HT1080 (cell line): ENCODE data around the gene NDUFA13. TPM values are rescaled to one million over a fixed set of nuclear protein-coding genes. Genes with fewer than 3 reads are reported as not detected.

Experiments
- DNase-seq: peaks from one replicate; pipeline ENCODE4 v3.0.0-alpha.2; 2015; ENCODE audit warnings: low read depth
- total RNA-seq: library from RNA; depleted of rRNA; stranded (reverse); fragments of >200 nt; shearing (Covaris generic); gene quantifications from 2 replicates; pipeline ENCODE4 v1.2.3, GENCODE V29; 2014; rRNA removed

NDUFA13 gene
- total RNA-seq, 1 experiment from 2014 or later: 142 TPM

GRCh38 chr19:19566306-19566705 is 50.3 kb downstream of the NDUFA13 start:
- DNase-seq: no peak

GRCh38 chr19:19567391-19567790 is 51.4 kb downstream of the NDUFA13 start:
- DNase-seq: no peak

DNA sequence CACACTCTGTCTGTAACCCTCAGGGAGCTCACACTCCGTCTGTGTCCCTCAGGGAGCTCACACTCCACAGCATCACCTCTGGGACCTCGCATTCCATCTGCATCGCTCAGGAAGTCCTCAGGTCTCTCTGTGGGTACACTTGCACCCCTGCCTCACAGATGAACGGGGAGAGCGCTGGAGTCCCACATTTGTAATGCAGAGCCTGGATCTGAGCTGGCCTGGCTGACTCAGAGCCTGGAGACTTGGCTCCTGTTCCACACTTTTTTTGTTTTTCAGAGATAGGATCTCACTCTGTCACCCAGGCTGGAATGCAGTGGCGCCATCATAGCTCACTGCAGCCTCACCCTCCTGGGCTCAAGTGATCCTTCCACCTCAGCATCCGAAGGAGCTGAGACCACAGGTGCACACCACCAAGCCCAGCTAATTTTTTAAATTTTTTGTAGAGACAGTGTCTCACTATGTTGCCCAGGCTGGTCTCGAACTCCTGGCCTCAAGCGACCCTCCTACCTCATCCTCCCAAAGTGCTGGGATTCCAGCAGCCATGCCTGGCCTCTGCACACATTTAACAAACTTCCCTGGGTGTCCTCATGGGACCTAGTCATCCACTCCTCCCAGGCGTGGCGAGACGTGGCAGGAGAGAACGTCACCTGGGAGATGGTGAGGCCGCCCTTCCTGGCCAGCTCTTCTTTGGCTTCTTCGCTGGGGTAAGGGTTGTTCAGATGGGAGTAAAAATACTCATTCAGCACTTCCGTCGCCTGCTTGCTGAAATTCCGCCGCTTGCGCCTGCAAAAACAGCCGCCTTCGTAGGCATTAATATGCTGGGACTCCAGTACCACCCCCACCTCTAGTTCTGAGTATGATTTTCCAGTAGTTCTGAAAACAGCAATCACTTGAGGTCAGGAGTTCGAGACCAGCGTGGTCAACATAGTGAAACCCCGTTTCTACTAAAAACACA is 53.1 kb downstream of the NDUFA13 start:
- DNase-seq: no peak

DNA sequence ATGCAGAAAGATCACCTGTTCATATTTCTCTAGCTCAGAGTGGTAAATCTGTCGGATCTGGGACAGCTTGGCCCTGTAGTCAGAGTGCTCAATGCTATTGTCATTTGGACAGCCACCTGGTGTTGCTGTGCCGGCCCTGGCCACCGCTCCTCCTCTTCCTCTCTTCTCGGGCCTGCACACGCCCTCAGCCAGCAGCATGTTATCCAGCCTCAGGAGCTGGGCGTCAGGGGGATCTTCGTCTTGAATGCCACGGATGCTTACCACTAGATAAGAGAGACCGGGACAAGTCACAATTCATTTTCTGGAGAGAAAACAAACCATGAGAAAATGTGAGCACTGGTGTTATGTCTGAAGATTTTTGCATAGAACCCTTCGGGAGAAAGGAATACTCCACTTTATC is 54.5 kb downstream of the NDUFA13 start:
- no peak for DNase-seq

GRCh38 chr19:19571071-19571786 is 55.2 kb downstream of the NDUFA13 start:
- no peak for DNase-seq

DNA sequence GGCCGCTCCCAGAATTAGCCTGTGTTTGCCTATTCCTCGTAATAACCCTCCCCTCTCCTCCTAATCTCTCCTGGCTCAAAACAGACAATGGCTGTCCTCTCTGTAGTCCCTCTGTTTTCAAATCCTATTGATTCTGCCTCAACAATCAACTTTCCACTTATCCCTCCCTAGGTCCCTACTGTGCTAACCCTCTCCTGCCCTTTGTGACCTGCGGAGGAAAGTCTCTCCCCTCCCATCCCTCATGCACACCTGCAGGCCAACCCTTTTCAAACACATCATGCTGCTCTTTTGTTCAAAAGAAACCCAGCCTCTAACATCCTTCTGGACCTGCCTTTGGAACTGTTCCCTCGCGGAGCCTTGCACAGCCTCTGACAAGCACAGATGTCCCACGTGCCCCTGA is 59.4 kb downstream of the NDUFA13 start:
- no peak for DNase-seq

Other genes with a start within 250 kb of the NDUFA13 start
- 0.11 TPM in 1 of 2 replicates, not detected in the other for gene TM6SF2, start 242.9 kb upstream of the NDUFA13 start, total RNA-seq
- gene SUGP1, start 195.7 kb upstream of the NDUFA13 start, total RNA-seq: 49.8 and 55.4 TPM in 2 replicates
- gene MAU2, start 195.4 kb upstream of the NDUFA13 start, total RNA-seq: 23.8 and 35.3 TPM in 2 replicates
- gene GATAD2A, start 110.5 kb upstream of the NDUFA13 start, total RNA-seq: 92.7 and 121 TPM in 2 replicates
- gene TSSK6, start 677 bp upstream of the NDUFA13 start, total RNA-seq: 1.1 and 1.4 TPM in 2 replicates
- gene YJEFN3, start 12.7 kb downstream of the NDUFA13 start, total RNA-seq: 0.90 and 1.6 TPM in 2 replicates
- gene CILP2, start 22.0 kb downstream of the NDUFA13 start, total RNA-seq: 0.10 TPM in 1 of 2 replicates, not detected in the other
- not detected in 2 replicates for gene PBX4, start 102.5 kb downstream of the NDUFA13 start, total RNA-seq
- 0.21 and 0.63 TPM in 2 replicates for gene LPAR2, start 112.0 kb downstream of the NDUFA13 start, total RNA-seq
- 3.0 and 3.6 TPM in 2 replicates for gene GMIP, start 127.4 kb downstream of the NDUFA13 start, total RNA-seq
- gene ATP13A1, start 147.5 kb downstream of the NDUFA13 start, total RNA-seq: 41.2 and 53.8 TPM in 2 replicates
- 9.4 and 11.6 TPM in 2 replicates for gene ZNF101, start 152.6 kb downstream of the NDUFA13 start, total RNA-seq
- gene ZNF14, start 216.9 kb downstream of the NDUFA13 start, total RNA-seq: 0.74 and 1.8 TPM in 2 replicates